Measurements from ENCODE around the gene NACA. TPM values are rescaled to one million over a fixed set of nuclear protein-coding genes. Genes with fewer than 3 reads are reported as not detected.

The NACA gene
- total and polyA plus RNA-seq, 2 of the 13 experiments (the other 11 are each of a cell fraction or from before 2014, with no cell fraction given): 799 to 1,700 TPM

DNA sequence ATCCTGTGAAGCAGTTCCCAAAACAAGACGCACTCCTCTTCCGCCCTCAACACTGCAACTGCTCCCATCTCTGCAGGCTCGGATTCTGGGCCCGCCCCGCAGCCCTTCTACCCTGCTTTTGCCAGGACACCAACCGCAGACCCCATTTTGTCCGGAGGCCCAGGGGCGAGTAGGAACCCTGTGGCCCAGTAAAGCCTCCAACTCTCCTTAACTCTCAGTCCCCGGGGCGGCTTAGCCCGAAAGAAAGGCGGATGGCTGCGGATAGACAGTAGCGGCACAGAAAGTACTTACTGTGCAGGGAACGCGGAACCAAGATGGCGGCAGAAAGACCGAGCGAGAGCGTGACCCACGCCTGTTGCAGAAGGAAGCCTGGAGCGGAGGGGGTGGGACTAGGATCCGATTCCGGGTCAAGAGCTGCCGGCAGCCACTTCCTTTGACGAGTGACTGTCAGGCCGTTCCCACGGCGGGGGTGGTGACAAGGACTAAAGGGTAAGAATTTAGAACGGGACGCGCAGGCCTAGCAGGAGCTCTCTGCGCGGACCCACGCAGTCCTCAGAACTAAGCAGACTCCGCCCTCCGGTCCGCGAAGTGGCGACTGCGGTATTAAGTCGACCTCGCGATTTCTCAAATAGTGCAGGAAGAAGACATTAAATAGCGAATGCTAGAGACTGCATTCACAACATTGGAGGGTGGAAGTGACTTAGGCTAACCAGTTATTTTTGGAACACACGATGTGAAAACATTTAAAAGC, at the start of gene NACA (continued):
- TF ChIP-seq YEATS2 (CRISPR knock-in tag; IDR thresholded peaks at IDR 0.05; ENCODE audit: borderline replicate concordance) (peak; percentile 99), ZBTB8A (CRISPR knock-in tag; IDR thresholded peaks at IDR 0.05; ENCODE audit: borderline replicate concordance, low read depth) (no peak), MEF2D (CRISPR knock-in tag; IDR thresholded peaks at IDR 0.05) (peak; percentile 89), XRCC5 (optimal IDR thresholded peaks at IDR 0.05; ENCODE audit: low read length) (peak; percentile 74), NFATC3 (CRISPR knock-in tag; IDR thresholded peaks at IDR 0.05) (no peak)
- TF ChIP-seq, protein P1, sequence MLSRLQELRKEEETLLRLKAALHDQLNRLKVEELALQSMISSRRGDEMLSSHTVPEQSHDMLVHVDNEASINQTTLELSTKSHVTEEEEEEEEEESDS (CRISPR knock-in tag; IDR thresholded peaks at IDR 0.05; ENCODE audit: borderline replicate concordance): no peak

DNA sequence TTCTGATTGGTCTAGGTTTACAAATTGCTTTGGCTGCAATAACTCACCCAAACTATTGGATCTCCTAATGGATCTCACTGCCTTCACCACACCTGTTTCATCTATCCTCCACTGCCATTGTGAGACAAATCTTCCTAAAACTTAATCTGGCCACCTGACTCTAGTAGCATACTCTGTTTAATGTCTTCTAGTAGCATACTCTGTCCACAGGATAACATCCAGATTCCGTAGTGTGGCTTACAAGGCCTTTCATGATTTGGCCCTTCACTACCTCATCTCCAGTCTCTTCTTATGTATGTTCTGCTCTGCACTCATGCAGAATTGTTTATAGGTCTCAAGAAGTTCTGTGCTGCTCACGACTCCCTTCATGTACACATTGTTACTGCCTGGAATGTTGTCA, 48.0 kb upstream of the NACA start:
- TF ChIP-seq ZNF234 (CRISPR knock-in tag; conservative IDR thresholded peaks at IDR 0.05) (no peak), CBX2 (IDR thresholded peaks at IDR 0.05; ENCODE audit: low read depth, low read length) (no peak), CBX2 (CRISPR knock-in tag; IDR thresholded peaks at IDR 0.05; ENCODE audit: low read depth) (no peak), ZNF333 (CRISPR knock-in tag; IDR thresholded peaks at IDR 0.05; ENCODE audit: borderline replicate concordance) (no peak), SP4 (CRISPR knock-in tag; IDR thresholded peaks at IDR 0.05) (no peak), ZNF550 (CRISPR knock-in tag; IDR thresholded peaks at IDR 0.05; ENCODE audit: borderline replicate concordance) (no peak), U2AF2 (IDR thresholded peaks at IDR 0.05; ENCODE audit: low read depth, low read length) (no peak), EED (CRISPR knock-in tag; IDR thresholded peaks at IDR 0.05) (no peak), ZNF431 (CRISPR knock-in tag; IDR thresholded peaks at IDR 0.05; ENCODE audit: borderline replicate concordance, low read depth) (no peak), ZNF772 (CRISPR knock-in tag; IDR thresholded peaks at IDR 0.05) (no peak)
- TF ChIP-seq, protein P2, sequence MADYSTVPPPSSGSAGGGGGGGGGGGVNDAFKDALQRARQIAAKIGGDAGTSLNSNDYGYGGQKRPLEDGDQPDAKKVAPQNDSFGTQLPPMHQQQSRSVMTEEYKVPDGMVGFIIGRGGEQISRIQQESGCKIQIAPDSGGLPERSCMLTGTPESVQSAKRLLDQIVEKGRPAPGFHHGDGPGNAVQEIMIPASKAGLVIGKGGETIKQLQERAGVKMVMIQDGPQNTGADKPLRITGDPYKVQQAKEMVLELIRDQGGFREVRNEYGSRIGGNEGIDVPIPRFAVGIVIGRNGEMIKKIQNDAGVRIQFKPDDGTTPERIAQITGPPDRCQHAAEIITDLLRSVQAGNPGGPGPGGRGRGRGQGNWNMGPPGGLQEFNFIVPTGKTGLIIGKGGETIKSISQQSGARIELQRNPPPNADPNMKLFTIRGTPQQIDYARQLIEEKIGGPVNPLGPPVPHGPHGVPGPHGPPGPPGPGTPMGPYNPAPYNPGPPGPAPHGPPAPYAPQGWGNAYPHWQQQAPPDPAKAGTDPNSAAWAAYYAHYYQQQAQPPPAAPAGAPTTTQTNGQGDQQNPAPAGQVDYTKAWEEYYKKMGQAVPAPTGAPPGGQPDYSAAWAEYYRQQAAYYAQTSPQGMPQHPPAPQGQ (CRISPR knock-in tag; IDR thresholded peaks at IDR 0.05; ENCODE audit: borderline replicate concordance): no peak
- DNase-seq (ENCODE audit: low spot score) (no peak), ATAC-seq (no peak), FAIRE-seq (no peak)
- Histone ChIP-seq H3K9me3 (ENCODE audit: low read length) (no peaks in the 10 kb centered on the region), H3K27ac (ENCODE audit: extremely low read length, insufficient read depth, low read length) (no peak overlapping the region), H3K4me2 (ENCODE audit: low read depth, low read length) (no peak overlapping the region), H4K20me1 (ENCODE audit: insufficient read depth, low read length) (no peaks in the 10 kb centered on the region), H3K4me1 (ENCODE audit: insufficient read depth, low read length) (peaks cover 16% of the 10 kb centered on the region), H3K27me3 (ENCODE audit: control insufficient read depth in 1 of 2, insufficient read depth in 2 of 2, low read length in 2 of 2) (peaks cover 0 to 3% of the 10 kb centered on the region in 2 experiments; a peak in 1 of 5 replicates), H3K36me3 (replicated peaks in 1 of 2; ENCODE audit: control insufficient read depth in 1 of 2, insufficient read depth in 2 of 2, low read length in 2 of 2) (no peaks in the 10 kb centered on the region), H3K9ac (ENCODE audit: insufficient read depth, low read depth, low read length) (no peak overlapping the region), H2AFZ (ENCODE audit: low read length) (no peak overlapping the region), H3K79me2 (ENCODE audit: insufficient read depth, low read length) (no peaks in the 10 kb centered on the region), H3K4me3 (replicated peaks in 1 of 3; ENCODE audit: insufficient read depth in 1 of 3, low read depth in 2 of 3, low read length in 3 of 3) (no peak overlapping the region)
- ChIA-PET CTCF (ENCODE audit: low intra/inter-chr PET ratio, low total read pairs) (no interaction called here), POLR2A (no interaction called here)
- intact Hi-C loops (cut with micrococcal nuclease; ENCODE audit: unreplicated experiment) (no loop called here), in situ Hi-C loops (cut with HindIII; ENCODE audit: extremely low pct_ligation_motif_present, low pct_unique_long_range_greater_than_20kb) (no loop called here)
- WGBS (ENCODE audit: low lambda C conversion rate): 58% methylated on average over 2 of the region's 2 CpGs
- BruUV-seq (replicated peaks): no TSS peak
